NAMALWA (cell line): Measurements from ENCODE around the gene AMER2.

Experiments
- DNase-seq: peaks from one replicate; pipeline ENCODE4 v3.0.0-alpha.2; 2015; ENCODE audit warnings: low spot score

Gene AMER2

DNA sequence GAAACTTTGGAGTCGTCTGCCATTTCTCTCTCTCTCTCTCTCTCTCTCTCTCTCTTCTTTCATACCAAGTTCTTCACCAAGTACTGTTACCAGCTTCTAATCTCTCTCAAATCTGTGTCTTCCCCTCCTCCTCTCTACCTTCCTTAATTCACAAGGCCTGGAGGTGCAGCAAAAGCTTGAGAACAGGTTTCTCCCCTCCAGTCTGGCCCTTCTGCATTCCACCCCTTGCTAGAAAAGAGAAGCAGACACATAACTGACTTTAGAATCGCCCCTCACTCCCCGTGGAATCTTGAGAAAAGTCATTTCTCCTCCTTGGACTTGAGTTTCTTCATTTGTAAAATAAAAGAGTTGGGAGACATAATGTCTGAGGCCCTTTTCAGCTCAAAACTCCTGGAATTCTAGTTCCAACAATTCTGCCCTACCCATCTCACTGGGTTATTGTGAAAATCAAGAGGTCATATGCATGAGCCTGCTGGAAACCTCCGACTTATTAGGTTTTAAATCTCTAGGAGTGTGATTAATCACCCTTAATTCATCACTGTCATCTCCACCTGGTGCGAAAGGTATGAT is 20.4 kb downstream of the AMER2 start:
- no peak for DNase-seq

DNA sequence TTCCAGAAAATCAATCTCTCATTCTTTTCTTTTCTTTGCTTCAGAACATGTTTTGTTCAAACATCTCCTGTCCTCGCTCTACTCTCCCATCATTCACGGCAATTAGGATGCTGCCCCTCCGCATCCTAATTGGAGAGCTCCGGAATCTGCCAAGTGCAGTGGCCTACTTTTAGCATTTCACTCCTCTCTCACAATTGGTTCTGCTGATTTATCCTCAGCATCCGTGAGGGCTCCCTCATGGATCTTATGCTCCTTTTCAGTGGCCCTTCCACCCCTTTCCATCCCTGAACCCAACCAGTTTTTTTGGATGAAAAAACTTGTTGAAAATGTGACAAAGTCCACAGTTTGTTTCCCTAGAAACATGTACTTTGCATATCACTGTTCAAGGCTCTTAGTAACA is 22.4 kb downstream of the AMER2 start:
- DNase-seq = no peak

DNA sequence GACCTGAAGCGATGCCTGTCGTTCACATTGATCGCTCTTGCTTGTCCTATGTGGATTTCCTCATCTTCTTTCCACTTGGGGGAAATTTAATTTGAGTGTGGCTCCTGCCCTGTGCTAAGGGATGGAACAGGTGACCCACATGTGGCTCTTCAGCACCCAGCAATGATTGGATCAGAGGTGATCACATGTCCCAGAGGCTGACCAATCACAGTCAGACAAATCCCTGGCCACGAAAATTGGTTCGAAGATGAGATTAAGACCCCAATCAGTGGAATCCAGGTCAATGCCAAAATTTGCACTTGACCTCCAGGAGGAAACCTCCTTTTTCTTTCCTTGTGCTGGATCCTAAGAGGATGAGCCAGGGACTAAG is 23.7 kb downstream of the AMER2 start:
- no peak for DNase-seq

DNA sequence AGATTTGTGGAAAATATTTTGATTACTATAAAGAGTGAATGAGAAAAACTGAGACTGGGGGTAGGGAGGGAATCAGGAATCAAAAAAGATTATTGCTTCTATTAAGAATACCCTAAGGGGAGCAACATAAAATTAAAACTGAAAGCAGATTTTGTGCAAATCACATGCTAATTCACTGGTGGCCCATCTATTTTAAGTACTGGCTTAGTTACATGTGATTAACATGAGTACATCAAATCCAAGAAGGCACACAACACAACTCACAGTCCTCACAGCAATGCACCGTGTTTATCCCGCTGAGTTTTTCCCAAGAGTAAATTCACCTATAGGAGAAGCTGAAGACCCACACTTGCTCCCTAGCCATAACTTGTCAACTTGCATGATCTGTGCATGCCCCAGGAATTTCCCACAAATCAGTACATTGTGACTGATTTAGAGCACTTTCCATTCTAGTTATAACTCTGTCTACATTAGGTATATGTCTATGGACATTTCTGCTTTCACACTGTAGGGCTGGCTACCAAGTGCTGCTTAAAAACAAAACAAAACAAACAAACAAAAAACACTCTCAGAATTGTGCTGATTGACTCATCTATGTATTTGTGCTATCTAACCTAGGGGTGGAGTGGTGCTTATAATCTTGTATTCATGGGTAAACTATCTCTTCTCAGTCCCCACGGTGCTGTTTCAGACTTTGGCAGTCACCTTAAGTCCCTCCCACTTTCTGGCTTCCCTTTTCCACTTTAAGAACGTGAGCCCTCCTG is 24.3 kb downstream of the AMER2 start:
- peak; percentile 5 for DNase-seq

DNA sequence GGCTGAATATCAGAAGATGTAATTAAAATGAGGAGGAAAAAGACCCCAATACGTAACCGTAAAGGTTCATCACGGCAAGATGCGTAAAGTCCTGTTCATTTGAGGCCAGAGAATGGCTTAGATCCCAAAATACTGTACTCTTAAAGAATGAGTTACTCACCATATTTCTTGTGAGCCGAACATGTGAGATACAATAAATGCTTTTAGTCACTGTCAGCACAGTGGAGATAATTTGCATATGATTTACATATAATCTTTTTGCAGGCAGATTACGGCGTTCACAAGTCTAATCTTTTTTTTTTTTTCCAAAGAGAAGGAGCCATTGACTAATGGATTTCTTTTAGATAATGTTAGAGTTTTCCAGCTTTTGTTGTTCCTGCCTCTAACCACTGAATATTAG is 28.4 kb downstream of the AMER2 start:
- DNase-seq = no peak

DNA sequence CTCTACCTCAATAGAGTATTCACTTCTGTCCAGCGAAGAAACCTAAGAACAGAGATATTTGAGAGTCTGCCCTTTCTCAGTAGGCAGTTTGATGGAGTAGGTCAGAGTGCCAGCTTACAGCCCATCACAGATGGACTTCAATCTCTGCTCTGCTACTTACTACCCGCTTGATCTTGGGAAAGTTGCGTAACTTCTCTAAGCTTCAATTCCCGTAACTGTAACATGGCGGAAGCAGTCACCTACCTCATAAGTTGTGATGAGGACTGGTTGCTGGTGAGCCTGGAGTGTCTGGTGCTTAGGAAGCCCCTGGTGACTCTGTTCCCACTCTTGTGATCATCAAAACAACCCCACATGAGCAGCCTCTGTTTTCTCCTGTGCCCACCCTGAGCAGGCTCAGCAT is 31.0 kb downstream of the AMER2 start:
- no peak for DNase-seq

DNA sequence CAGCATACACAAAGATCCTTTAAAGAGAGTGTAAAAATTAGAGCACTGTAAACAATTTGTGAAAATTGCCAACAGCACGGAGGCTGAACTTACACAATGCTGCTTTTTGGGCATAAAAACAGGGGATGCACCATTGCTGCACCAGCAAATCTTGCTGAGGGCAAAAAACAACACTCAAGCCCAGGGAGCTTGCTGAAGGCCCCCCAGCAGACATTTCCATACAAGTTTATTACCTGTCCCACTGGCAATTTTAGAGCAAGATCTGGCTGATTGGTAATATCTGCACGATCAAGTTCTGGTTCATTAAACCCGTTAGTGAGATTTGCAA is 34.3 kb downstream of the AMER2 start:
- no peak for DNase-seq

DNA sequence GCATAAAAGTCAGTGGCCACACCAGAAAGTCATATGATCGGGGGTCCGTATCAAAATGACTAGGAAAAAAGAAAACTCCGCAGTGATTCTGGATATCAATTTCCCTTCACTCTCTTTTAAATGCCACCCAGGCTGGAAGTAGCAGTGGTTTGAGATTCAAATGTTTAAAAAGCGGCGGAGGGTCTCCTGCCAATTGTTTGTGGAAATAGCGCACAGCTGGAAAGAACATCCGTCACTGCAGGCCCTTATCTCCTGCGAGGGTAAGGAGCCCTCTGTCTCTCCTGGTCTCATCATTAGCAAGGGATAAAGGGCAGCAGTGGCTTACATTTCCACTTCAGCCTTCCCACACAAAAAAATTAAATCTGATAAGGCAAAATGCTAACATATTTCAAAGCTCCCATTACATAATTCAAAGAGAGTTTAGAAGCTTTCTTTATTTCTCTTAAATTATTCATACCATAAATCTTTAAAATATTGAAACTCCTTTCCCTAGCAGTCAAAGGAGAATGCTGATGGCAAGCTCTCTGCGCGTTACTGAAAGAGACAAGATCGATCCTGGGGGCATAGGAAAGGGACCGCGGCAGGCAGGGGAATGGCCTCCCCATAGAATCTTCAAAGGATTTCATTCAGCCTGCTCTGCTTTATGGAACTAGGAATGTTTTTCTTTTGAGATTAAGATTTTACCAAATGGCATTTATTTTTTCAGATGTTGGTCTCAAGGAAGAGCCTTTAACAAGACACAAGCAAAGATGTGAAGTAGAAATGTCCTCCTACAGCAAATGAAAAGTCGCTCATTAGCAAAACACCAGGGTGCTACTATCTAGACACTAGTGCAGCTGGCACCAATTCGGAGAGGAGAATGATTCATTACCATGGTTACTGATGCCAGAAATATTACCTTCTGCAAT is 35.0 kb downstream of the AMER2 start:
- DNase-seq = no peak

DNA sequence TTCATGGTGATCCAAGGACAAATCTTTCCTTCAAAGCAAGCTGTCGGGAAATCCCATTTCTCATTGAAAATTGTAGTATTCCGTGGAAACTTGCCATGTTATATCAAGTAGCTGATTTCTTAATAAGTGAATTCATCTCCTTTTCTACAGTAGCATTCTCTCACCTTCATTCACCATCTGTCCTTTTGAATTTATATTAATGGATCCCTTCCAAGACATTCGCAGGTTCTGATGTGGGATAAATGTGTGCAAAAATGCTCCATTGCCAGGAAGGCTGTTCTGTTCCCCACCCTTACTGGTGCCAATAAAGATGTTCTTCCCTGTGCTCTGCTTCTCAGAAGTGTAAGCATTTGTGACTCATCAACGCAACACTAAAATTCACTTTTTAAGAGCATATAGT is 36.2 kb downstream of the AMER2 start:
- no peak for DNase-seq

DNA sequence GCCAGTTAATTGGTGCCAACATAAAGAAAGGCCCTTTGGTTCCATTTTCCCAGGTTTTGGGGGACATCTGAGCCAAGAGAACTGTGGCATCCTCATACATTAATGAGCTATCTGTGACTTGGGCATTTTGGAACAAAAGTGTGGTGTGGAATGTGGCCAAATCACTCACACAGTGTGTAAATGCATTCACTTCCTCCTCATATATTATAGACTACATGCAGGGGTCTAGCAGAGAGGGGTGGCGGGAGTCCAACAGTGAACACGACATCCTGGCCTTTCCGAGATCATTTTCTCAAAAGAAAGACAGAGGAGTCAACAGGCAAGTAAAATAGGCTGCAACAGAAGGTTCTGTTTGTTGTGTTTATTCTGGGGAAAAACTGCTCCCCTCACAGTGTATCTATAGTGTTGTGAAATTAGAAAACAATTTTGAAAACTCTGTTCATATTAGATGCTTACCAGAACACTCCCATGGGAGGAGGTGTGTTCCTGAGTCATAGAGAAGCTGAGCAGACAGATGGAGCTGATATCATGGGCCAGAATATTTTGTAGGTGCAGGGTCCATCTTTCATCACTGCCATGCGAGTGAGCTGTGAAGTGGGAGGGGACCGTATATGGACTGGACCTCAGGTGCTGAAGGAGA is 39.2 kb downstream of the AMER2 start:
- DNase-seq = no peak

DNA sequence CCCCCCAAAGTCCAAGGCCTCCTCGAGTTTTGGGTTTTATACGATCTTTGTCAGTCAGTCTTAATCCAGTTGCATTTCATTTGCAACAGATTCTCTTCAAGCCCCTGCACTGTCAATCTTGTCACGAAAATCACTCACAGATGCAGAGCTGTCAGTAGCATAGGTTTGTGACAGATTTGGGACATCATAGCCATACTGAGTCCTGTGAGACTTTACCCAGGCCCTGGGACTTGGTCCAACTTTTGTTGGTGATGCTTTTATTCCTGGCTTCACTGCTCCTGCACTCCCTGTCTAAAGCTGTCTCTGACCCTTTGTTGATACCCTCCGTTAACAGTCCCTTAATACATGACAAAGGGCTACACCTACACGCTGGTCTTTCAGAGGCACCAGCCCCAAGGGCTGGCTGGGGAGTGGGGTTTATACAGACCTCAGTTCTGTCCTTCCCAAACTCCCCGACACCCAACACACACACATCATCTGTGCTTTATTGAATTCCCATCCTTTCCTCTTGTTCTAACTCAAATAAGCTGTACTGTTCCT is 40.1 kb downstream of the AMER2 start:
- no peak for DNase-seq

DNA sequence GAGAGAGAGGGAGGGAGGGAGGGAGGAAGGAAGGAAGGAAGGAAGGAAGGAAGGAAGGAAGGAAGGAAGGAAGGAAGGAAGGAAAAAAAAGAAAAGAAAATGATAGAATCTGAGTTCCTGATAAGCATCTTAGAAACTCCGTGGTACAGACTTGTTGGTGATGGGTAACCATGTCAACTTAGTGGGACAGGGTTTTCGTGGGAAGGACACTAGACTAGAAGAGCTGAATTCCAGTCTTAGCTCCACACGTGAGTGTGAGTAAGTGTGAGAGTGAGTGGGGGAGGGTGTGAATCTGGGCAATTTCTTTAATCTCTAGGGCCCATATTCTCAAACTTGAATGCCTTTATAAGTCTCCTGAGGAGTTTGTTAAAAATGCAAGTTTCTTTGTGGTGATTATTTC is 41.1 kb downstream of the AMER2 start:
- no peak for DNase-seq

DNA sequence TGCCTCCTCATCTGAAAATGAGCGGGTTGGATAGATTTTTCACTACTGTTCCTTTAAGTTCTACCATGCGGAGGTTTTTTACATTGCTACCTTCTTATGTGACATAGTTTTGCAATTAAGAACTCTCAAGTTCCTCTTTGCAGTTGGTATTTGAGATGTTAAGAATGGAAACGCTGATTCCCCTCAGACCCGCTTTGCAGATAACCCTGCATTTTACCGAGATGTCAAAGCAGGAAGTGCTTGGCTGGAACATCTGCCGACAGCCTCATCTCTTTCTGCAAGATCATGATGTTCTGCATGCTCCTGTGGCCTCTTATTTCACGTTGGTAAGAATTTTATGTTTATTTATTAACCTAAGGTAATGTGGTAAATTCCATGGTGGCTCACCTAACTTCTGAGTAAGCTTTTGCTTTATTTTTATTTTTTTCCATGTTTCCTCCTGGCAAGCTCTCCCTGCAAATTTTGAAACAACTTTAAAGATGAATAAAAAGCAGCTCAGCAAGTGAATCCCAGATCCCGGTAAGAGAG is 53.6 kb downstream of the AMER2 start:
- DNase-seq = peak; percentile 14

DNA sequence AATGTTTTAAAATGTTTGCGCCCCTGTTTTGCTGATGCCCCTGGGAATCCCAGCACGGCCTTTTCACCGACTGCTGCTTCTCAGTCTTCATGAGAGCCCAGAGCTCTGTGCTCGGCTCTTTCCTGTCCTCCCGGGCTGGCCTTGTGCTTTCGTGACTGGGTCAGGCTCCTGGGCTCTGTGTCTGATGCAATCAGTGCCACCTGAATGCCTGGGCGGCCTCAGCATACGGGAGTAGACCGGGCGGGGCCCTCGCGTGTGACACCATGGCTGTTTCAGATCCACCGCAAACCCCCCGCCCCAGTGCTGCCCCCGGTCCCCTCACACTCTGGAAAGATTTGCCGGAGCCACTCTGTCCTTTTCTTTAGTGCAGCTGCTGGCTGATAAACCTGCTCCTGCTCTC is 54.8 kb downstream of the AMER2 start:
- no peak for DNase-seq

DNA sequence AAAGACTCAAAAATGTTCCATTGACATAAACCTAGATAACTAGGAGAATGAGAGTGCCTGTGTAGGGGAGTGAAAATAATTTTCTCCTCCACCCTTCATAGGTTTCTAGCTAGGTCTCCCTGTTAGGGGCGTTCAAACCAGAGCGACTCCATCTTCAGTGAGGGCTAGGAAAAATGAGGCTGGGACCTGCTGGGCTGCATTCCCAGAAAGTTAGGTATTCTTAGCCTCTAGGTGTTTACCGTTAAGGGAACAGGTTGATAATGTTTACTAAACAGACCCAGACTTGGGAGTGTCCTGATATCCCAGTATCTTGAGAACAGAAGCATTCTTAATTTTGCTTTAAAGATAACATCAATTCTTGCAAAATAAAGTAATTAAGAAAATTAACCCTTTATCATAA is 56.0 kb downstream of the AMER2 start:
- DNase-seq = no peak

DNA sequence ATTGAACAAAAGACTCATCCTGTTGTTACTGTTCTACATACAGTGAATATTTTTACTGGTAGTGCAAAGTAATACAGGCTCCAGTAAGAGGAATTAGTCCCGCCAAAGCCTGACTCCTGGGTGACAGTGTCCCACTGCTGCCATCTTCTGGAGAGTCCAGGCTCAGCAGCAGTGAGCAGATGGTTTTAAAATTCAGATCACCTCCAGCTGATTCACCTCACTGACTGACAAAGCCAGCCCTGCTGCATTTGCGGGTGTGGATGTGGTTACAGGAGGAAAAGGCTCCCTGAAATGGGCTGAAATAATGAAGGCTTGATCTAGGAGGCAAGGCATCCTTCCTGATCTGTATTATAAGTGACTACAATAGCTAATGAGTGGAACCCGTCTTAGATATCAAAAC is 57.9 kb downstream of the AMER2 start:
- DNase-seq = peak; percentile 91

DNA sequence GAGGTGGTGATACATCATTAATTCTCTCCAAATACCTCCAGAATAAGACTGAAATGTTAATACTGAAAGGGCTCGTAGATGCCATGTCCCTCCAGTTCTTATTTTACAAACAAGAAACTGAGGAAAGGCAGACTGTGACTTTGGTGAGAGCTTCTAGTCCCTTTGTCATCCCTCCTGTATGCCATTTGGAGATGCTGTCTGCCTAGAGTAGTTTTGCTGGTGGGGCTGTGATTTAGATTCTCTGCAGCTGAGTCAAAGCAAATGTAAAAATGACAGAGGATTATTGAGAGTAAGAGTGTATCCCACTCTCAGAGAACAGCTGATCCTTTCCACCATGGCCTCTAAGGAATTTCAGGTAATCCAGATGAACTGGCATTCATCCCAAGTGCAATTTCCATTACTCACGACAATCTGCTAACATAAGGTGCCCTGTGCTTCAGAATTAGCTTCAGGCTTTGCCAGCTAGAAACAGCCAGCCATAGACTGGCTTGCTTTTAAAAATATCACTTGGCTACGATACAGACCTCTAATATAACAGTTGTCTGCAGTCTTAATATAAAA is 59.3 kb downstream of the AMER2 start:
- no peak for DNase-seq
